Measurements from ENCODE around the gene ACIN1. TPM values are rescaled to one million over a fixed set of nuclear protein-coding genes. Genes with fewer than 3 reads are reported as not detected.

Gene ACIN1
- total and polyA plus RNA-seq, 10 of the 15 experiments (the other 5 are each of a cell fraction or from before 2014, with no cell fraction given) = 4.3 to 148 (median 93.4) TPM

- Histone ChIP-seq H3K27me3 (replicated peaks in 1 of 2; ENCODE audit: control insufficient read depth in 2 of 2, insufficient read depth in 2 of 2, low read length in 1 of 2) (no peaks in the 10 kb centered on the region), H3K4me3 (no peak overlapping the region), H3K36me3 (ENCODE audit: control insufficient read depth in 2 of 2, insufficient read depth in 2 of 2, low read length in 1 of 2) (peaks cover 30 to 40% of the 10 kb centered on the region in 2 experiments), H3K4me2 (ENCODE audit: control insufficient read depth, insufficient read depth) (no peak overlapping the region), H2AFZ (ENCODE audit: control insufficient read depth, low read depth, low read length) (no peak overlapping the region), H3K9ac (ENCODE audit: control insufficient read depth, insufficient read depth, low read length) (no peak overlapping the region), H3K9me3 (replicated peaks; ENCODE audit: control insufficient read depth, insufficient read depth, low read length) (no peaks in the 10 kb centered on the region), H4K20me1 (ENCODE audit: control insufficient read depth, insufficient read depth) (peaks cover 9% of the 10 kb centered on the region; the same call in 1 of the 2 replicates), H3K79me2 (ENCODE audit: control insufficient read depth, insufficient read depth, low read length) (peaks cover 34% of the 10 kb centered on the region), H3K4me1 (ENCODE audit: control insufficient read depth, insufficient read depth, low read length) (peaks cover 6% of the 10 kb centered on the region; the same call in 1 of the 2 replicates), H3K27ac (ENCODE audit: control insufficient read depth, insufficient read depth) (no peak overlapping the region)
- WGBS (ENCODE audit: insufficient coverage, insufficient replicate concordance, low lambda C conversion rate, missing lambda C conversion rate) = 78% methylated on average over 3 of the region's 3 CpGs
- ATAC-seq (no peak), FAIRE-seq (no peak), DNase-seq (ENCODE audit: low read depth, low spot score) (no peak)
- ChIA-PET POLR2A (interaction anchor here (0.6 kb wide), 1 partner anchor 70 kb away, joined by 3 read pairs; no protein-coding TSS in a partner anchor), CTCF (interaction anchor here (1.5 to 4.2 kb wide), 3 partner anchors 9 to 82 kb away, joined by 6 to 73 read pairs (median 14); partner anchors contain the start of genes AJUBA and CDH24), SMC1A (ENCODE audit: uncharacterized antibody, unreplicated experiment) (interaction anchor here (0.5 to 2.0 kb wide), 5 partner anchors 8 to 80 kb away, joined by 3 to 5 read pairs (median 5); no protein-coding TSS in a partner anchor), RAD21 (ENCODE audit: unreplicated experiment) (no interaction called here)
- 0 out of 2 replicates have a peak, but pooled peaks have one; percentile 19 for TF ChIP-seq POLR2A (IDR thresholded peaks at IDR 0.05; ENCODE audit: low read depth, low read length)
- TF ChIP-seq RELA (IDR thresholded peaks at IDR 0.05; ENCODE audit: borderline replicate concordance, partially characterized antibody) = no peak
- TF ChIP-seq DPF2 (IDR thresholded peaks at IDR 0.05) = no peak
- in situ Hi-C loops (cut with MboI) = no loop called here
- no TSS peak for BruUV-seq (replicated peaks)
- intact Hi-C loops (cut with micrococcal nuclease; ENCODE audit: unreplicated experiment) = no loop called here
Observed at GRCh38 chr14:23066368-23066767, 28.6 kb downstream of the ACIN1 start.

GRCh38 chr14:23063601-23064000 is 31.3 kb downstream of the ACIN1 start:
- ChIA-PET SMC1A (ENCODE audit: uncharacterized antibody, unreplicated experiment) (interaction anchor here (2.0 kb wide), 2 partner anchors 70 to 77 kb away, joined by 5 to 13 read pairs; no protein-coding TSS in a partner anchor), RAD21 (ENCODE audit: unreplicated experiment) (no interaction called here), POLR2A (no interaction called here), CTCF (interaction anchor here (1.0 to 18.3 kb wide), 6 partner anchors 8 to 88 kb away, joined by 3 to 853 read pairs (median 12); partner anchors contain the start of gene AJUBA)
- Histone ChIP-seq H3K4me3 (no peak overlapping the region), H3K9ac (ENCODE audit: control insufficient read depth, insufficient read depth, low read length) (no peak overlapping the region), H4K20me1 (ENCODE audit: control insufficient read depth, insufficient read depth) (peaks cover 9% of the 10 kb centered on the region; the same call in 1 of the 2 replicates), H2AFZ (ENCODE audit: control insufficient read depth, low read depth, low read length) (no peak overlapping the region), H3K27me3 (replicated peaks in 1 of 2; ENCODE audit: control insufficient read depth in 2 of 2, insufficient read depth in 2 of 2, low read length in 1 of 2) (no peaks in the 10 kb centered on the region), H3K4me1 (ENCODE audit: control insufficient read depth, insufficient read depth, low read length) (no peaks in the 10 kb centered on the region), H3K27ac (ENCODE audit: control insufficient read depth, insufficient read depth) (no peak overlapping the region), H3K79me2 (ENCODE audit: control insufficient read depth, insufficient read depth, low read length) (peaks cover 12% of the 10 kb centered on the region), H3K9me3 (replicated peaks; ENCODE audit: control insufficient read depth, insufficient read depth, low read length) (no peaks in the 10 kb centered on the region), H3K4me2 (ENCODE audit: control insufficient read depth, insufficient read depth) (no peak overlapping the region), H3K36me3 (ENCODE audit: control insufficient read depth in 2 of 2, insufficient read depth in 2 of 2, low read length in 1 of 2) (peaks cover 41 to 55% of the 10 kb centered on the region in 2 experiments)
- intact Hi-C loops (cut with micrococcal nuclease; ENCODE audit: unreplicated experiment) (no loop called here), in situ Hi-C loops (cut with MboI) (no loop called here)
- BruUV-seq (replicated peaks) = no TSS peak
- DNase-seq (ENCODE audit: low read depth, low spot score) = no peak
- no peak for FAIRE-seq
- ATAC-seq = no peak
- 86% methylated on average over 5 of the region's 5 CpGs for WGBS (ENCODE audit: insufficient coverage, insufficient replicate concordance, low lambda C conversion rate, missing lambda C conversion rate)
- TF ChIP-seq EZH2 (IDR thresholded peaks at IDR 0.05; ENCODE audit: borderline replicate concordance, control insufficient read depth, low read depth, low read length) = no peak
- TF ChIP-seq CEBPZ (IDR thresholded peaks at IDR 0.05; ENCODE audit: low read depth, low read length) = no peak
- no peak for TF ChIP-seq STAT1 (conservative IDR thresholded peaks at IDR 0.05)
- no peak for TF ChIP-seq MYB (IDR thresholded peaks at IDR 0.05; ENCODE audit: borderline replicate concordance, low read depth, low read length)
- TF ChIP-seq RAD21 (IDR thresholded peaks at IDR 0.05; ENCODE audit: insufficient read depth, low read depth, low read length) = no peak
- no peak for TF ChIP-seq PAX8 (IDR thresholded peaks at IDR 0.05)
- no peak for TF ChIP-seq E4F1 (IDR thresholded peaks at IDR 0.05; ENCODE audit: borderline replicate concordance, partially characterized antibody)
- TF ChIP-seq NR2C2 (IDR thresholded peaks at IDR 0.05; ENCODE audit: borderline replicate concordance, control insufficient read depth, insufficient read length, low read depth) = no peak
- TF ChIP-seq DPF2 (IDR thresholded peaks at IDR 0.05) = no peak

Data from GM12878 (cell line).